H1 (cell line): Measurements from ENCODE around the gene CTXN1. TPM values are rescaled to one million over a fixed set of nuclear protein-coding genes. Genes with fewer than 3 reads are reported as not detected.

Source experiments
- CTCF ChIA-PET: fragments of 300-600 bp; sonication (Branson Sonifier 250); formaldehyde crosslinking; loops from one replicate; lab custom pipeline; 2021; ENCODE audit not compliant: partially characterized antibody; lab: Charles Lee
- POLR2A ChIA-PET: fragments of 300-600 bp; sonication (Branson Sonifier 250); formaldehyde crosslinking; loops from one replicate; lab custom pipeline; 2021; ENCODE audit warnings: inconsistent platforms; ENCODE audit not compliant: partially characterized antibody; lab: Charles Lee
- DNase-seq, 2 experiments: peaks; one replicate each; pipeline versions ENCODE4 v3.0.0 to v3.0.0-alpha.2; 2010 to 2022; ENCODE audit warnings: low spot score in 2 of 2, low read depth in 1 of 2, mixed read lengths in 1 of 2
- FAIRE-seq: peaks from 2 replicates; lab custom pipeline; 2011; peaks lifted over from hg19 to GRCh38; lab: Jason Lieb, UNC
- H2AFZ ChIP-seq: 2 replicates; pipeline ENCODE4 v1.8.1; 2012; ENCODE audit warnings: low read length, inconsistent platforms
- H2AK5ac ChIP-seq: 2 replicates; pipeline ENCODE4 v1.6.1; 2013; ENCODE audit warnings: low read depth, low read length
- H2BK120ac ChIP-seq: replicated peaks from 2 replicates; pipeline ENCODE3; 2013; ENCODE audit warnings: low read depth, low read length, inconsistent platforms
- H2BK12ac ChIP-seq: 2 replicates; pipeline ENCODE4 v1.6.1; 2013; ENCODE audit warnings: low read depth, low read length
- H2BK15ac ChIP-seq: 2 replicates; pipeline ENCODE4 v1.6.1; 2013; ENCODE audit warnings: low read length
- H2BK20ac ChIP-seq: 2 replicates; pipeline ENCODE4 v1.6.1; 2013; ENCODE audit warnings: low read length
- H2BK5ac ChIP-seq: 2 replicates; pipeline ENCODE4 v1.6.1; 2013; ENCODE audit warnings: low read depth, low read length
- H3K14ac ChIP-seq: 2 replicates; pipeline ENCODE4 v1.6.1; 2013; ENCODE audit warnings: inconsistent platforms; ENCODE audit not compliant: insufficient read length
- H3K18ac ChIP-seq: 2 replicates; pipeline ENCODE4 v1.6.1; 2013; ENCODE audit warnings: low read length; ENCODE audit errors: extremely low read depth
- H3K23ac ChIP-seq: 2 replicates; pipeline ENCODE4 v1.6.1; 2013; ENCODE audit warnings: inconsistent platforms; ENCODE audit not compliant: insufficient read length
- H3K23me2 ChIP-seq: 2 replicates; pipeline ENCODE4 v1.6.1; 2013; ENCODE audit warnings: low read depth, low read length
- H3K27ac ChIP-seq: 2 replicates; pipeline ENCODE4 v1.6.1; 2011; ENCODE audit warnings: low read depth, low read length, inconsistent platforms
- H3K27me3 ChIP-seq, 4 experiments: replicated peaks in 1 of 4; 1 replicate in 1 of 4; 2 replicates in 3 of 4; pipeline versions ENCODE4 v1.6.1 to v1.8.1; 2011 to 2013; ENCODE audit warnings: low read length in 3 of 4, mild to moderate bottlenecking in 3 of 4, inconsistent platforms in 2 of 4, mixed read lengths in 2 of 4, moderate library complexity in 1 of 4; ENCODE audit not compliant: control insufficient read depth in 3 of 4, insufficient read depth in 3 of 4; ENCODE audit errors: extremely low read depth in 1 of 4
- H3K36me3 ChIP-seq, 4 experiments: 2 replicates each; pipeline versions ENCODE4 v1.6.1 to v1.8.1; 2011 to 2013; ENCODE audit warnings: mild to moderate bottlenecking in 4 of 4, low read length in 3 of 4, moderate library complexity in 2 of 4, control low read depth in 1 of 4, inconsistent platforms in 1 of 4; ENCODE audit not compliant: insufficient read depth in 4 of 4, control insufficient read depth in 2 of 4
- H3K4ac ChIP-seq: replicated peaks from 2 replicates; pipeline ENCODE3; 2013; ENCODE audit warnings: low read length, low read depth, mixed read lengths, inconsistent platforms; ENCODE audit not compliant: insufficient read length
- H3K4me1 ChIP-seq, 4 experiments: replicated peaks in 1 of 4; 1 replicate in 1 of 4; 2 replicates in 3 of 4; pipeline versions ENCODE4 v1.6.1 to v1.8.1; 2011 to 2013; ENCODE audit warnings: low read length in 3 of 4, inconsistent platforms in 2 of 4, mixed read lengths in 1 of 4; ENCODE audit not compliant: insufficient read depth in 4 of 4, control insufficient read depth in 3 of 4
- H3K4me2 ChIP-seq, 2 experiments: 2 replicates each; pipeline versions ENCODE4 v1.6.1 to v1.8.1; 2011 to 2013; ENCODE audit warnings: low read depth in 2 of 2, low read length in 2 of 2, control low read depth in 1 of 2, inconsistent platforms in 1 of 2, mild to moderate bottlenecking in 1 of 2; ENCODE audit not compliant: insufficient read depth in 1 of 2
- H3K4me3 ChIP-seq, 4 experiments: fragments of 200-600, 300-600 bp in 1 of 4; sonication (generic), shearing (Covaris generic), sonication (Bioruptor Twin) in 1 of 4; 2 replicates each; pipeline versions ENCODE4 v1.5.1 to v1.8.1; 2011 to 2016; ENCODE audit warnings: low read length in 4 of 4, low read depth in 3 of 4, control low read depth in 2 of 4, inconsistent platforms in 2 of 4, mild to moderate bottlenecking in 2 of 4, mixed read lengths in 1 of 4, moderate library complexity in 1 of 4; ENCODE audit not compliant: insufficient read depth in 2 of 4; ENCODE audit errors: extremely low read depth in 1 of 4
- H3K56ac ChIP-seq: replicated peaks from 2 replicates; pipeline ENCODE3; 2013; ENCODE audit warnings: low read depth, mild to moderate bottlenecking, mixed read lengths, low read length, inconsistent platforms; ENCODE audit not compliant: insufficient read length
- H3K79me1 ChIP-seq: 2 replicates; pipeline ENCODE4 v1.6.1; 2013; ENCODE audit warnings: low read depth, low read length, control low read depth
- H3K79me2 ChIP-seq, 2 experiments: 2 replicates each; pipeline versions ENCODE4 v1.6.1 to v1.8.1; 2012 to 2013; ENCODE audit warnings: low read length in 2 of 2, mild to moderate bottlenecking in 2 of 2, inconsistent platforms in 1 of 2; ENCODE audit not compliant: insufficient read depth in 2 of 2, control insufficient read depth in 1 of 2
- H3K9ac ChIP-seq, 4 experiments: replicated peaks in 1 of 4; 1 replicate in 1 of 4; 2 replicates in 3 of 4; pipeline versions ENCODE4 v1.6.1 to v1.8.1; 2011 to 2013; ENCODE audit warnings: low read depth in 3 of 4, low read length in 3 of 4, control low read depth in 2 of 4, mild to moderate bottlenecking in 2 of 4, moderate library complexity in 2 of 4, inconsistent platforms in 1 of 4; ENCODE audit errors: extremely low read depth in 1 of 4
- H3K9me3 ChIP-seq, 2 experiments: 2 replicates each; pipeline versions ENCODE4 v1.6.1 to v1.8.1; 2012 to 2013; ENCODE audit warnings: mild to moderate bottlenecking in 2 of 2, moderate library complexity in 2 of 2, control low read depth in 1 of 2, inconsistent platforms in 1 of 2, low read depth in 1 of 2, low read length in 1 of 2, mixed read lengths in 1 of 2; ENCODE audit not compliant: insufficient read depth in 2 of 2
- H4K20me1 ChIP-seq, 2 experiments: replicated peaks in 1 of 2; 2 replicates each; pipeline versions ENCODE3 to v1.8.1; 2011 to 2013; ENCODE audit warnings: inconsistent platforms in 2 of 2, low read length in 2 of 2, mild to moderate bottlenecking in 1 of 2; ENCODE audit not compliant: insufficient read depth in 2 of 2, control insufficient read depth in 1 of 2
- H4K5ac ChIP-seq: 2 replicates; pipeline ENCODE4 v1.6.1; 2013; ENCODE audit warnings: low read length, low read depth, mixed read lengths, inconsistent platforms; ENCODE audit not compliant: insufficient read length
- H4K8ac ChIP-seq: 2 replicates; pipeline ENCODE4 v1.8.0; 2013; ENCODE audit warnings: mild to moderate bottlenecking, moderate library complexity, low read length, inconsistent platforms; ENCODE audit not compliant: insufficient read depth; ENCODE audit errors: extremely low read depth
- H4K91ac ChIP-seq: replicated peaks from 2 replicates; pipeline ENCODE3; 2013; ENCODE audit warnings: low read length, mixed read lengths, inconsistent platforms; ENCODE audit not compliant: insufficient read length
- BRCA1 ChIP-seq: IDR thresholded peaks from 2 replicates; pipeline ENCODE4 v1.6.1; 2012; ENCODE audit warnings: low read depth, low read length, improper control_type of control experiment
- CREB1 ChIP-seq: IDR thresholded peaks from 2 replicates; pipeline ENCODE4 v1.6.1; 2012; ENCODE audit warnings: inconsistent platforms
- CTBP2 ChIP-seq: IDR thresholded peaks from 2 replicates; pipeline ENCODE4 v1.7.0; 2011; ENCODE audit warnings: borderline replicate concordance, mild to moderate bottlenecking, moderate library complexity, mixed read lengths, low read length; ENCODE audit not compliant: insufficient read depth, insufficient read length
- HDAC6 ChIP-seq: IDR thresholded peaks from one replicate; pipeline ENCODE4 v1.7.1; 2012; ENCODE audit warnings: low read depth, mild to moderate bottlenecking, inconsistent platforms, low read length, moderate library complexity
- KDM5A ChIP-seq: fragments of 200-600 bp; IDR thresholded peaks from 2 replicates; pipeline ENCODE4 v1.7.1; 2012; ENCODE audit warnings: mild to moderate bottlenecking, low read length, inconsistent platforms, mixed read lengths
- NANOG ChIP-seq: IDR thresholded peaks from 2 replicates; pipeline ENCODE4 v1.6.1; 2011; ENCODE audit warnings: low read length, low read depth, mild to moderate bottlenecking, inconsistent platforms; ENCODE audit not compliant: insufficient read depth, poor library complexity, severe bottlenecking
- POLR2A ChIP-seq, 2 experiments: IDR thresholded peaks; 1 replicate in 1 of 2; 2 replicates in 1 of 2; pipeline ENCODE4 v1.6.1; 2011; ENCODE audit warnings: low read depth in 2 of 2, low read length in 2 of 2, mild to moderate bottlenecking in 2 of 2; ENCODE audit errors: control extremely low read depth in 1 of 2
- POLR2AphosphoS5 ChIP-seq: IDR thresholded peaks from 2 replicates; pipeline ENCODE4 v1.6.1; 2011; ENCODE audit warnings: low read depth, low read length
- RNF2 ChIP-seq: fragments of 200-900, 300-1000 bp; sonication (generic); IDR thresholded peaks from 2 replicates; pipeline ENCODE4 v1.7.1; 2016; ENCODE audit warnings: borderline replicate concordance, low read depth, mild to moderate bottlenecking, antibody characterized with exemption, low read length; ENCODE audit not compliant: poor library complexity, severe bottlenecking; ENCODE audit errors: missing control alignments
- SIRT6 ChIP-seq: IDR thresholded peaks from one replicate; pipeline ENCODE4 v1.7.1; 2012; ENCODE audit warnings: low read length, inconsistent platforms
- SP1 ChIP-seq: IDR thresholded peaks from 2 replicates; pipeline ENCODE4 v1.6.1; 2011; ENCODE audit warnings: low read depth, low read length
- SRF ChIP-seq: IDR thresholded peaks from 2 replicates; pipeline ENCODE4 v1.6.1; 2011; ENCODE audit warnings: mild to moderate bottlenecking, low read depth, low read length, moderate library complexity
- TEAD4 ChIP-seq: IDR thresholded peaks from 2 replicates; pipeline ENCODE4 v1.6.1; 2012; ENCODE audit warnings: low read depth, low read length, inconsistent platforms, mixed read lengths
- WGBS, 2 experiments: shearing (Covaris generic) in 1 of 2; methylation state at CpG; one replicate each; pipeline versions ENCODE4 v1.1.6 to v1.1.7; 2013 to 2015; ENCODE audit warnings: low lambda C conversion rate in 2 of 2, mixed read lengths in 2 of 2, inconsistent platforms in 1 of 2, low coverage in 1 of 2, missing lambda C conversion rate in 1 of 2; ENCODE audit not compliant: insufficient replicate concordance in 2 of 2, insufficient coverage in 1 of 2, insufficient read length in 1 of 2; ENCODE audit errors: extremely low coverage in 1 of 2, missing lambda C conversion rate in 1 of 2; 5-methylcytosine and 5-hydroxymethylcytosine counted together
- polyA plus RNA-seq, 7 experiments: library from polyadenylated mRNA; depleted of rRNA in 3 of 7; stranded (reverse) in 5 of 7; unstranded in 2 of 7; fragments of >200 nt in 5 of 7; fragments of 200-250 nt in 2 of 7; gene quantifications; 1 replicate in 5 of 7; 2 replicates in 1 of 7; 4 replicates in 1 of 7; pipeline versions ENCODE4 v1.2.1 to v1.2.3, GENCODE V29; 2011 to 2013; ENCODE audit warnings: missing spikeins in 2 of 7, mixed read lengths in 2 of 7
- total RNA-seq: library from RNA; stranded (reverse); fragmentation: NEBNext Ultra II Directional; extraction: Animal tissue kit (Norgen Biotek cat#: 25700); gene quantifications from 2 replicates; pipeline ENCODE4 v1.2.1, GENCODE V29; 2021

The CTXN1 gene
- total and polyA plus RNA-seq, 2 of the 8 experiments (the other 6 are each of a cell fraction or from before 2014, with no cell fraction given): 16.4 to 58.0 TPM

GRCh38 chr19:7932276-7932929 lies 6.5 kb upstream of the CTXN1 start:
- POLR2A ChIA-PET: interaction anchor here (0.7 to 10.4 kb wide), 4 partner anchors 9 to 189 kb away, joined by 3 to 205 read pairs (median 10); partner anchors contain the start of genes SNAPC2 and TIMM44
- H3K79me1 ChIP-seq: no peaks in the 10 kb centered on the region
- H3K79me2 ChIP-seq: no peaks in the 10 kb centered on the region
- H3K23me2 ChIP-seq: no peaks in the 10 kb centered on the region
- FAIRE-seq: no peak
- H3K9ac ChIP-seq: no peak overlapping the region
- no peak overlapping the region for H2BK20ac ChIP-seq
- no peak overlapping the region for H3K14ac ChIP-seq
- no peak overlapping the region for H2AK5ac ChIP-seq
- H3K23ac ChIP-seq: no peak overlapping the region
- no peak overlapping the region for H3K27ac ChIP-seq
- no peaks in the 10 kb centered on the region for H3K27me3 ChIP-seq
- H2BK12ac ChIP-seq: no peak overlapping the region
- peaks cover 26 to 68% (median 49%) of the 10 kb centered on the region in 4 experiments for H3K36me3 ChIP-seq
- no peak overlapping the region for H4K5ac ChIP-seq
- no peak for DNase-seq
- 96% methylated on average over 30 of the region's 32 CpGs; no CpG with 5 or more reads in 1 of the 2 experiments for WGBS, 2 experiments
- no peak overlapping the region for H4K8ac ChIP-seq
- no peak overlapping the region for H3K18ac ChIP-seq
- no peaks in the 10 kb centered on the region for H3K9me3 ChIP-seq
- H3K56ac ChIP-seq: no peak overlapping the region
- no peak overlapping the region for H2AFZ ChIP-seq
- H4K20me1 ChIP-seq: peaks cover 6 to 14% of the 10 kb centered on the region in 2 experiments
- no peak overlapping the region for H4K91ac ChIP-seq
- H2BK5ac ChIP-seq: no peak overlapping the region
- H2BK120ac ChIP-seq: no peak overlapping the region
- no peak overlapping the region for H3K4me2 ChIP-seq
- no peak overlapping the region for H3K4me3 ChIP-seq
- H2BK15ac ChIP-seq: no peak overlapping the region
- H3K4me1 ChIP-seq: no peaks in the 10 kb centered on the region; a peak in 1 of 7 replicates
- CTCF ChIA-PET: interaction anchor here (1.2 to 4.1 kb wide), 4 partner anchors 12 to 164 kb away, joined by 3 to 28 read pairs (median 4); partner anchors contain the start of genes SNAPC2 and TIMM44
- H3K4ac ChIP-seq: no peak overlapping the region
- TF ChIP-seq SRF (no peak), POLR2A (IDR thresholded peaks at IDR 0.05; ENCODE audit: control extremely low read depth in 1 of 2, low read depth in 2 of 2, low read length in 2 of 2) (no peak), BRCA1 (no peak), TEAD4 (no peak), SIRT6 (no peak), NANOG (no peak), CREB1 (no peak), RNF2 (no peak), KDM5A (no peak), POLR2AphosphoS5 (no peak), HDAC6 (no peak), CTBP2 (no peak), SP1 (no peak)
